Activated T-helper 2 cell treated with anti-CD3 and anti-CD28 coated beads, Interferon-gamma antibody, Interleukin-2, Interleukin-4, amounts not matched to agents 10 μg/mL and 5 μg/mL and 100 μg/mL, durations not matched to agents 14 hours and 24 hours and 36 hours (primary cell): ENCODE measurements around the gene SLC16A8. TPM values are rescaled to one million over a fixed set of nuclear protein-coding genes. Genes with fewer than 3 reads are reported as not detected.

Source experiments
- DNase-seq: peaks from one replicate; pipeline ENCODE4 v3.0.0; 2021; ENCODE audit warnings: low spot score
- H3K27ac Mint-ChIP-seq: one replicate; pipeline ENCODE4 v1.8.0; 2021; ENCODE audit warnings: mixed read lengths
- H3K27me3 Mint-ChIP-seq: one replicate; pipeline ENCODE4 v1.8.0; 2021; ENCODE audit warnings: low read depth, mixed read lengths
- H3K36me3 Mint-ChIP-seq: one replicate; pipeline ENCODE4 v1.8.0; 2021; ENCODE audit warnings: low read depth, mixed read lengths
- H3K4me1 Mint-ChIP-seq: one replicate; pipeline ENCODE4 v1.8.0; 2021; ENCODE audit warnings: low read depth, mixed read lengths
- H3K4me3 Mint-ChIP-seq: one replicate; pipeline ENCODE4 v1.8.0; 2021; ENCODE audit warnings: low read depth, mild to moderate bottlenecking, moderate library complexity, mixed read lengths
- H3K9me3 Mint-ChIP-seq: one replicate; pipeline ENCODE4 v1.8.0; 2021; ENCODE audit warnings: mixed read lengths
- intact Hi-C: fragments of 100-400 bp; cut with micrococcal nuclease; formaldehyde crosslinking; loops from one replicate; pipeline ENCODE4 v1.15.1; 2023
- total RNA-seq: library from RNA; stranded (reverse); gene quantifications from 2 replicates; pipeline ENCODE4 v1.2.3, GENCODE V29; 2022

SLC16A8 gene
- total RNA-seq, 1 donor from 2014 or later, result not detected

DNA sequence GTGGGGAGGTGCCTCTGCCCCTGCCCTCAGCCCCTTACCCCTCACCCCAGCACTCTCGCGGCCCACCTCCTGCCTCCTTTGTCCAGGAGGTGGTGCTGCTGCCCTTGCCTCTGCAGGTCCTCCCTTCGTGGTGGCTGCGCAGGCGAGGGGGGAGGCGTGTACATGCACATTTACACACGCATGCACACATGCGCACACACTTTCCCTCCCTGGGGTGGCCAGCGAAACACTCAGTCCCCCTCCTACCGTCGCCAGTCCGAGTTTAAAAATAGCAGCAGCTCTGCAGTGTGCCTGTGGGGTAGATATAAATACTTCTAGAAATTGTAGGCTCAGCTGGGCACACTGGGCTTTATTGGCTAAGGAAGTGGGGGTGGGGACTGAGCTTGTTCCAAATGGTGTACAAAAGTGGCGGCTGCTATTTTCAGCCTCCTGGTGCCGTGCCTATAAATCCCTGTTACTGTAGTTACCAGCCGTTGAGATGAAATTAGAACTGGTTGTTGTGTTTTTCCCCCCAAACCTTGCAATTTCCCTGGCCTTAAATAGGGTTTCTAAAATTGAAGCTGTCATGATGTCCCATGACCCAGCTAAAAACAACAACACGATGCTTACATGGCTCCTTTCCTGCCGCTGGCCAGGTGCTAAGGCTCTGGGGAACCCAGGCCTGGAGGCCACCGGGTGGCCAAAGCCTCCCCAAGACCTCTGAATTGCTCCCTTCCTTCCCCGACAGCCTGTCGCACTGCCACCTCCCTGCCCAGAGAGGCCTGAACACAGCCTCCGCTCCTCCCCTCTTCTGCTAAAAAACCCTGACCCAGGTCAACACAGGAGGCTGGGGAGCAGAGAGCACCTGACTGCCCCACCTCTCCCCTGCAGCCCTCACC is 14.4 kb downstream of the SLC16A8 start:
- Mint-ChIP-seq H3K27me3 (no peaks in the 10 kb centered on the region), H3K36me3 (no peaks in the 10 kb centered on the region), H3K4me3 (no peak overlapping the region), H3K9me3 (no peaks in the 10 kb centered on the region), H3K4me1 (no peaks in the 10 kb centered on the region), H3K27ac (no peak overlapping the region)
- DNase-seq, result no peak
- intact Hi-C loops, result no loop called here

DNA sequence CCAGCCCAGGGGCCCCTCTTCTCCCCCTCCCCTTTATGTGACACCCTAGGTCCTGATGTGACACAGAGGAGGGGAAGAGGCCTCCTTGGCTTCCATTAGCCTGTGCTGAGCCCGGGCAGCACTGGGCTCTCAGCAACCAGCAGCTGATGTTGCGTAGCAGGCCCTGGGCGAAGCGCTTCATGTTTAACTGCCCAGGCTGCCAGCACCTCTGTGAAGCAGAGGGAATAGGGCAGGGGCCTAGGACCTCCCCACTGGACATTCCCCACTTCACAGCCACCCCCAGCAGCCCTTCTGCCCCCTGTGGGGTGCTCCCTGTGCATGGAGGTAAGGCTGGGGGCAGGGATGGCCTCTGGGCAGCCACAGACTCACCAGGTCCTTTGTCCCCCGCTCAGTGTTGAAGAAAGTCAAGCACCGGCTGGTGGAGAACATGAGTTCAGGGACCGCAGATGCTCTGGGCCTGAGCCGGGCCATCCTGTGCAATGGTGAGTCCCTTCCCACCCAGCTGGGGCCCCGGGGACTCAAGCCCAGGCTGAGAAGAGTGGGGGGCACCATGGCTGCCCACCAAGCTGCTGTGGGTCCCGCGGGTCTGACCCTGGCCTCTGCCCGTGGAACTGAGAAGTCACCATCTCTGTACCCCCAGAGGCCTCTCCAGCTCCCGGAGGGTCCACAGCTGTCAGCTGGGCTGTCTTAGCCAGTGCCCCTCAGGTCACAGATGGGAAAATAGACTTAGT is 15.2 kb downstream of the SLC16A8 start:
- Mint-ChIP-seq H3K36me3 (no peaks in the 10 kb centered on the region), H3K4me3 (no peak overlapping the region), H3K4me1 (no peaks in the 10 kb centered on the region), H3K27ac (no peak overlapping the region), H3K9me3 (no peaks in the 10 kb centered on the region), H3K27me3 (no peaks in the 10 kb centered on the region)
- no peak for DNase-seq
- intact Hi-C loops, result no loop called here

DNA sequence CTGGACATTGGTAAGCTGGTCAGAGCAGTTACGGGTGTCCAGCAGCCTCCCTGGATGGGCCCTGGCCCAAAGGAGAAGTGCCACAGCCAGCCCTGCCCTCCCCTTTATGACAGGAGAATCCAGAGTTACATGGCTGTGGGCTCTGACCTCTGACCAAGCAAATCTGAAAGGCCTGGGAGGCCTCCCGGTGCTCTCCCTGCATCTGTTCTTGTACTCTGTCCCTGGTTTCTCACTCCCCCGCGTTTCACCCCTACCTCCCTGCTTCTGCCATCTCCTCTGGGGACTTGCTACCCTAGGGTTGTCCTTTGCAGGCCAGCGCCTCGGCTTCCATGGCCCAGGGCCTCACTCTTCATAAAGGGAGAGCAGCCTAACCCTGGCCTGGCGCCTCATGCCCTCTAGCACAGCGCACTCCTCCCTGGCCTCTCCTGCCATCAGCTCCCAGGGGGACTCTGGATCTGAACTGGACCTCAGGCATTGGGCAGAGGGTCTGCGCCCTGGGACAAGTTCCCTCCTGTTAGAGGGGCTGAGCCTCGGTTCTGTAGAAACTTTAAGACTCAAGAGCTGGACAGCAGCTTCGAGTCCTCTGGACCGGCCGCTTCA is 16.1 kb downstream of the SLC16A8 start:
- H3K9me3 Mint-ChIP-seq, result no peaks in the 10 kb centered on the region
- no peak overlapping the region for H3K4me3 Mint-ChIP-seq
- no peaks in the 10 kb centered on the region for H3K36me3 Mint-ChIP-seq
- intact Hi-C loops, result no loop called here
- DNase-seq, result no peak
- no peak overlapping the region for H3K27ac Mint-ChIP-seq
- no peaks in the 10 kb centered on the region for H3K27me3 Mint-ChIP-seq
- no peaks in the 10 kb centered on the region for H3K4me1 Mint-ChIP-seq

DNA sequence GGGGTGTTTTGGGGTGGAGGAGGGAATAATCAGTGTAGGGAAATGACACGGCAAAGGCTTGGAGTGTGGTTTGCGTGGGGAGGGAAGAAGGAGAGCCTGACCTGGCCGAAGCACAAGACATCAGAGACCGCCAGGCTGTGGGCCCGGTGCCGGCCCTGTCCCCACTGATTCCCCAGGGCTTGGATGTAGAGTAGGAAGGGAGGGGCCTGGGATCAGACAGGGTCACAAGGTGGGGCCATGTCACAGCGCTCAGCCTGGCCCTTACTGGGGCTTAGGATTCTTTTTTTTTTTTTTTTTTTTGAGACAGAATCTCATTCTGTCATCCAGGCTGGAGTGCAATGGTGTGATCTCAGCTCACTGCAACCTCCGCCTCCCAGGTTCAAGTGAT is 17.0 kb downstream of the SLC16A8 start:
- intact Hi-C loops, result no loop called here
- no peaks in the 10 kb centered on the region for H3K4me1 Mint-ChIP-seq
- no peak overlapping the region for H3K27ac Mint-ChIP-seq
- H3K4me3 Mint-ChIP-seq, result no peak overlapping the region
- DNase-seq, result no peak
- H3K36me3 Mint-ChIP-seq, result no peaks in the 10 kb centered on the region
- no peaks in the 10 kb centered on the region for H3K27me3 Mint-ChIP-seq
- H3K9me3 Mint-ChIP-seq, result no peaks in the 10 kb centered on the region

DNA sequence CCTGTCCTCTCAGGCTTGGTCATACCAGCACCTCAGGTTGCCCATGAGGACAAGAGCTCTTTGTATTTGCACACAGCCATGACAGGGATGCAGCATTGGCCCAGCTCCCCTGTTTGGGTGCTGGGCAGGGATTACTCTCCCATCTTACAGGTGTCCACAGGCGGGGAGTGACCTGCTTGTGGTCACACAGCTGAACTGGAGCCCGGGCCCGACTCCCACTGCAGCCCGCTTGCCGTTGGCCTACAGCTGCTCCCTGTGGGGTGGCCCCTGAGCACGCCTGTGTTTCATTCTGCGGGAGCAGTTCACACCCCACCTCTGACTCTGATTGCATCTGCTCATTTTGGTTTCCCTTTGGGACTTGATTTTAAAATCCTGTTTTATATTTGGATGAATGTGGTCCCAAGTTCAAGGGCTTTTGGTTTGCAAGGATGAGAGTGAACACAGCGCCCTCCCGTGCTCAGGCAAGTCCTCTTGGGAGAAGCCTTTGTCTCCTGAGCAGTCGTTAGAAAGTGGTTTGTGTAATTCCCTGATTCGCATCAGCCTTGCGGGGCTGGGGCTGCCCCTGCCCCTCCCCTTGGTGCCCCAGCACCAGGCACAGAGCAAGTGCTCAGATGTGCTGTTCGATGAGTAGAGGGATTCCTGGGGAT is 17.5 kb downstream of the SLC16A8 start:
- Mint-ChIP-seq H3K4me3 (no peak overlapping the region), H3K36me3 (no peaks in the 10 kb centered on the region)
- intact Hi-C loops, result no loop called here

DNA sequence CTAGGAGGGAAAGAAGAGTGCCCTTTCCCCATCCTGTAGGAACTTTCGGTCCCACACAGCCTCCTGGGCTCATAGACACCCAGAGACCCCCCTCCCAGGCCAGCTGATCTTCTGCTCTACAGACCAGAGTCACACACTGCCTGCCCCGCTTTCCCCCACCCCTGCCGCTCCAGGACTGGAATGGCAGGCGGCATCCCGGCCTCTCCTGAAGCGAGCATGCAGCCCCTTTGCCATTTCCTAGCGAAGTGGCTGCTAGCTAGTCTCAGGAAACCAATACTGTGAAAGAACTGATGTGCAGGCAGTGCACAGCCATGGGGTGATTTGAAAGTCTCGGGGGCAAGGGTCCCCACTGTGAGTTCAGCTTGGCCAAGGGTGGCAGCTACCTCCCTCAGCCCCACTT is 18.4 kb downstream of the SLC16A8 start:
- Mint-ChIP-seq H3K9me3 (no peaks in the 10 kb centered on the region), H3K4me3 (no peak overlapping the region), H3K4me1 (no peaks in the 10 kb centered on the region), H3K27me3 (no peaks in the 10 kb centered on the region), H3K36me3 (no peaks in the 10 kb centered on the region), H3K27ac (no peak overlapping the region)
- intact Hi-C loops, result no loop called here
- DNase-seq, result no peak

More for the DNA sequence above, 17.5 kb downstream of the SLC16A8 start:
- DNase-seq, result no peak
- Mint-ChIP-seq H3K27me3 (no peaks in the 10 kb centered on the region), H3K4me1 (no peaks in the 10 kb centered on the region), H3K27ac (no peak overlapping the region), H3K9me3 (no peaks in the 10 kb centered on the region)

DNA sequence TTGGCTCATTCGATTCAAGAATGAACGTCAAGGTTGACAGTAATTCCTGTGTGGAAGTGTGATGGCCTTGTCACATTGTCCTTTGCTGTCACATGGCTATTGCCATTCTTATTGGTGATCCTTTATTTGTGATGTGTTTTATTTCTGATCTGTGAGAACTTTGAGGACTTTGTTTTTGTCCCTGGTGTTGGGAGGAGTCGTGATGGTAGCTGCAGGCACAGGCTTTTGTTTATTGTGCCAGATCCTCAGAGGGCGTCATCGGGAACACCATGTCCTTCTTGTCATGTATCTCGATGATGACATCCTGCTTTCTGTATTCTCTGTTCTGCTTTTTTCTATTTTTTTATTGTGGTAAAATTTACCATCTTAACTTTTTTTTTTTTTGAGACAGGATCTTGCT is 21.2 kb downstream of the SLC16A8 start:
- no peaks in the 10 kb centered on the region for H3K36me3 Mint-ChIP-seq
- H3K4me3 Mint-ChIP-seq, result no peak overlapping the region
- H3K9me3 Mint-ChIP-seq, result no peaks in the 10 kb centered on the region
- no peaks in the 10 kb centered on the region for H3K27me3 Mint-ChIP-seq
- H3K27ac Mint-ChIP-seq, result no peak overlapping the region
- peaks cover 2% of the 10 kb centered on the region for H3K4me1 Mint-ChIP-seq
- no peak for DNase-seq
- intact Hi-C loops, result no loop called here

DNA sequence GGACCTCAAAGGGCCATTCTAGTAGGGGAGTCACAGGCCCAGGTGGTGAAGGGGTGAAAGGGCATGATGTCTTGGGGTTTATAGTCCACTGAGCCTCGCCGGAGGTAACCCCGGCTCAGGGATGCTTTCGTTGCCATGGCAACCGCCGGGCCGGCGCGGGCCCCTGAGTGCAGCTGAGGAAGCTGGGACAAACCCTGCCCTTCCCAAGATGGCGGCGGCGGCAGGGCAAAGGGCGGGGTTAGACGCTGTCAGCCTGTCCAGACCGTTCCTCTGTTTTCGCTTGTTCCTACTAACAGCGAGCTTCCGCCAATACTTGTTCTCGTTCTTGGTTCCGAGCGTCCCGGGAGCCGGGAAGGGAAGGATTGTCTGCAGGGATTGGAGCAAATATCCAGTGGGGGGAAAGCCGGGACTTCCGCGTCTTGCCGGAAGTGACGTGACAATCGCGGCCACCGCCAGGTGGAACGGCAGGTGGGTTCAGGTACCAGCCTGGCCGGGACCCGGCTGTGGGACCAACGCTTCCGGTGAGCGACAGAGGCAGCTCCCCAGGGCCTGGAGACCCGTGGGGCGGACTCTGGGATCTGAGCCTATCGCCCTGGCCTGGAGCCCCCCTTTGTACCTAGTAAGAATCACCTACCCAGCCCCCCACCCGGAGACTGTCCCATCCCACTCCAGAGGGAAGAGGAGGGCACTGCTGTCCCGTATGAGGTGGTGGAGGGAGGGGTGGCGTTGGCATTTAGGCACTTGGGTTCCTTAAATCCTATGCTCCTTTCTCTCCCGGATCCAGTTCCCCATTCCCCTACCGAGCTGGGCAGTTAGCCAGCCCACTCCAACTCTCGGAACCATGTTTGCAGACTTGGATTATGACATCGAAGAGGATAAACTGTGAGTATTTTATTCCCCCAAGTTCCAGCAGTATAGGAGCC is 26.8 kb downstream of the SLC16A8 start, which contains the start of gene PICK1:
Gene PICK1 (plus strand): TSS at position 436 of the 923 bp plus-strand sequence. CDS start 406 bp downstream, at position 842.
- peak; percentile 68 for DNase-seq
- Mint-ChIP-seq H3K4me3 (peak within 1 kb of the TSS; percentile 90), H3K36me3 (no peaks in the 10 kb centered on the region), H3K27me3 (peaks cover 4% of the 10 kb centered on the region), H3K9me3 (no peaks in the 10 kb centered on the region), H3K4me1 (peaks cover 8% of the 10 kb centered on the region), H3K27ac (peak within 1 kb of the TSS; percentile 93)
- intact Hi-C loops, result no loop called here

DNA sequence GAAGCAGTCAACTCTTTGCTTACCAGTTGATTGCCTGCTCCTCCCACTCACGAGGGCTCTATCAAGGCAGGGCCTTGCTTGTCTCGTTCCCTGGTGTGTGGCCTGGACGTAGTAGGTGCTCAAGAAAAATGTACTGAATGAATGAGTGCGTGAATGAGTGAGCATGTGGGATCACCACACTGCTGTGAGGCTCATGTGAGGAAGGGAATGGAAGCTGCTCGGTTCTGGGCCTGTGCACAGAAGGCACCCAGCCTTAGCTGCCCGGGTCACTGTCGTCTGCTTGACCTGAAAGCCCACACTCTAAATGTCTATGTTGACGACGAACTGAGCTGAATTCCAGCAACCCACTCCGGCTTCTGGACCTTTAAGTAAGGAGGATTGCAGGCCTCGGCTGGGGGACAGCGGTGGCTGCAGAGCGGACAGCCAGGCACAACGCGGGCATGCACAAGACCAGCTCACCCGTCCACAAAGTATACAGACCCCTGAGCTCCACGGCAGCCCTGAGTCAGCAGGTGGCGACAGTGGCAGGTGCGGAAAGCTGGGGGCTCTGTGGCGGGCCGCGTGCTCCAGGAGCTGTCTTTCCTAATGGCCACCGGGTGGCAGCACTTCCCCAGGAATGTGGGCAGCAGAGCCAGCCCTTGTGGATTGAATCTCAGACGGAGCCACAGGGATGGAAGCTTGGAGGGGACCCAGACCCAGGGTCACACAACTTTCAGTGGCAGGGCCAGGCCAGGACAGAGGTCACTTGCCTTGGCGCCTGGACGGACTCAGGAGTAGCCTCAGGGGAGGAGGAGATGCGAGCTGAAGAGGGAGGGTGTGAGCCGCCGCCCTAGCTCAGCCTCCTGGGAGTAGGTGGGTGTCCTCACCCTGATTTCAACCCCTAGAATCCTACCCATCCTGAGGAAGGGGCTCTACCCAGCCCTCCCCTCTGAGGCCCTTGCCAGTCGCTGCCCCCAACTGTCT is 31.8 kb downstream of the SLC16A8 start:
- H3K4me3 Mint-ChIP-seq, result no peak overlapping the region
- H3K4me1 Mint-ChIP-seq, result peaks cover 5% of the 10 kb centered on the region
- DNase-seq, result peak; percentile 60
- H3K27me3 Mint-ChIP-seq, result peaks cover 6% of the 10 kb centered on the region
- intact Hi-C loops, result loop anchor here (5.0 kb wide), 2 partner anchors 300 to 520 kb away; partner anchors contain the start of gene DMC1
- H3K9me3 Mint-ChIP-seq, result no peaks in the 10 kb centered on the region
- no peak overlapping the region for H3K27ac Mint-ChIP-seq
- no peaks in the 10 kb centered on the region for H3K36me3 Mint-ChIP-seq

DNA sequence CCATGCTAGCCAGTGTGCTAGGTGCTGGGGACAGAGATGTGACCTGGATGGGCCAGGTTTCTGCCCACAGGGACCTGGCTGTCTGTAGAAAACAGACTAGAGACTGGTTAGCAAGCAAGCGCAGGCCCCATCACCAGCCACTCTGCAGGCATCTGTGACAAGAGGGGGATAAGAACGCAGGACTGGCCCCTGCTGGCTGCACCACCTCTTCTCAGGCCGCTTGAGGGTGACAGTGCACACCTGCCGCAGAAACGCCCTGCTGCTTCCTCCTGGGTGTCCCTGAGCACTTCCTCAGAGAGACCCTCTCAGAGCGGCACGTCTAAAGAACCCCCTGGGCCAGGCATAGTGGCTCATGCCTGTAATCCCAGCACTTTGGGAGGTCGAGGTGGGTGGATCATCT is 32.7 kb downstream of the SLC16A8 start:
- H3K36me3 Mint-ChIP-seq, result no peaks in the 10 kb centered on the region

DNA sequence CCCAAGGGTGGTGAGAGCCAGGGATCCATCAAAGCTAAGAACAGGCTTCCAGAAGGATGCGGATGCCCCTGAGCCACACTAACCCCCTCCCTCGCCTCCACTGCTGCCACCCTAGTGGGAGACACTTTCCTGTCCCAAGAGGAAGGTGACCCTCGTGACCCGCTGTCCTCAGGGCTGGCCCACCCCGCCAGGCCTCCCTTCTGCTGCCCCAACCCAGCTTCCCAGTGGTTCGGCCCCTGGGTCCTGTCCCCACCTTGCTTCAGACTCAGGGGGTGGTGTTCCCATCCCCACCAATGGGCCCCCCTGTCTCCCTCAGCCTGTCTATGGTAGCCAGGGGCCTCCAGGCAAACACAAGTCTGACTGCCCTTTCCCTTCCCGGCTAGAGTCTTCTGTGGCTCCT is 33.3 kb downstream of the SLC16A8 start:
- H3K9me3 Mint-ChIP-seq, result no peaks in the 10 kb centered on the region
- peaks cover 2% of the 10 kb centered on the region for H3K4me1 Mint-ChIP-seq
- peaks cover 8% of the 10 kb centered on the region for H3K27me3 Mint-ChIP-seq
- no peak for DNase-seq
- H3K4me3 Mint-ChIP-seq, result no peak overlapping the region
- intact Hi-C loops, result loop anchor here (5.0 kb wide), 2 partner anchors 302 to 522 kb away; partner anchors contain the start of gene DMC1
- H3K36me3 Mint-ChIP-seq, result no peaks in the 10 kb centered on the region
- H3K27ac Mint-ChIP-seq, result no peak overlapping the region

More for the DNA sequence above, 32.7 kb downstream of the SLC16A8 start:
- Mint-ChIP-seq H3K4me3 (no peak overlapping the region), H3K9me3 (no peaks in the 10 kb centered on the region), H3K27ac (no peak overlapping the region), H3K27me3 (peaks cover 8% of the 10 kb centered on the region), H3K4me1 (peaks cover 2% of the 10 kb centered on the region)
- DNase-seq, result no peak
- intact Hi-C loops, result loop anchor here (5.0 kb wide), 2 partner anchors 301 to 521 kb away; partner anchors contain the start of gene DMC1
